AG20443 (cell line): Measurements from ENCODE around the gene MAVS.
A peak's percentile ranks its signal among the peaks of the same experiment; 100 is the strongest.

Experiments
- DNase-seq: peaks from one replicate; pipeline ENCODE4 v3.0.0; 2012; ENCODE audit warnings: low spot score, mixed read lengths

The MAVS gene

GRCh38 chr20:3911956-3912355, 65.3 kb downstream of the MAVS start:
- no peak for DNase-seq

DNA sequence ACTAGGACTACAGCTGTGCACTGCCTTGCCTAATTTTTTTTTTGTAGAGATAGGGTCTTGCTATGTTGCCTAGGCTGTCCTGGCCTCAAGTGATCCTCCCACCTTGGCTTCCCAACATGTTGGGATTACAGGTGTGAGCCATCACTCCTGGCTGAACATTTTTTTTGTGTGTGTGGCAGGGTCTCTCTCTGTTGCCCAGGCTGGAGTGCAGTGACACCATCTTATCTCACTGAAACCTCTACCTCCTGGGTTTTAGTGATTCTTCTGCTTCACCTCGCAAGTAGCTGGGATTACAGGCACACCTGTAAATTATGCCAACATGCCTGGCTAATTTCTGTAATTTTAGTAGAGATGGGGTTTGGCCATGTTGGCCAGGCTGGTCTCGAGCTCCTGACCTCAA, 67.8 kb downstream of the MAVS start:
- DNase-seq, result no peak

DNA sequence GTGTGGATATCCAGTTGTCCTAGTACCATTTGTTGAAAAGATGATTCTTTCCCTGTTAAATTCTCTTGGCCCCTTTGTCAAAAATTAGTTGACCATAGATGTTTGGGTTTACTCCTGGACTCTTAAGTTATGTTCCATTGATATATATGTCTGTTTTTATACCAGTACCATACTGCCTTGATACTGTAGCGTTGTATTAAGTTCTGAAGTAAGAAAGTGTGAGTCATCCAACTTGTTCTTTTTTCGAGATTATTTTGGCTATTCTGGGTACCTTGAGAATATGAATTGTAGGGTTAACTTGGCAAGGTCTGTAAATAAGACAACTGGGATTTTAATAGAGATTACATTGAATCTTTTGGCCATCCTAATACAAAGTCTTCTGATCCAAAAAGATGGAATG, 69.1 kb downstream of the MAVS start:
- DNase-seq, result no peak

DNA sequence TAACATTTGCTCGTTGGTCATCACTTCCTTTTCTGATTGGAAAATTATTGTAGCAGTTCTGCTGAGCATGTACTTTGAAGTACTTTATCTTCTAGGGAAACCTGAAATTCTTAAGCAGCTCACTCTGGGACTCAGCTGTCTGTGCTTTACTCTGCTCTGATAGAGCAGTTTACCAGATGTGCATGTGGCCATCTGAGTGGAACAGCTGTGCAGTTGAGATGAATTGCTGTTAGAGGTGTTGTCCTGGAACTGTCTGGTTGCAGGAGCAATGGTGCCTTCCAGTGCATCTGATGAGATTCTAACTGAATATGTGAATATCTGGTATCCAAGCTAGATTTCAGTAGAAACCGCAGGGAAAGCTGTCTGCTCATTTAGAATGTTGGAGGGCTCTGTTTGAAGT, 69.7 kb downstream of the MAVS start:
- no peak for DNase-seq

GRCh38 chr20:3919352-3919751, 72.7 kb downstream of the MAVS start:
- DNase-seq, result peak; percentile 38

DNA sequence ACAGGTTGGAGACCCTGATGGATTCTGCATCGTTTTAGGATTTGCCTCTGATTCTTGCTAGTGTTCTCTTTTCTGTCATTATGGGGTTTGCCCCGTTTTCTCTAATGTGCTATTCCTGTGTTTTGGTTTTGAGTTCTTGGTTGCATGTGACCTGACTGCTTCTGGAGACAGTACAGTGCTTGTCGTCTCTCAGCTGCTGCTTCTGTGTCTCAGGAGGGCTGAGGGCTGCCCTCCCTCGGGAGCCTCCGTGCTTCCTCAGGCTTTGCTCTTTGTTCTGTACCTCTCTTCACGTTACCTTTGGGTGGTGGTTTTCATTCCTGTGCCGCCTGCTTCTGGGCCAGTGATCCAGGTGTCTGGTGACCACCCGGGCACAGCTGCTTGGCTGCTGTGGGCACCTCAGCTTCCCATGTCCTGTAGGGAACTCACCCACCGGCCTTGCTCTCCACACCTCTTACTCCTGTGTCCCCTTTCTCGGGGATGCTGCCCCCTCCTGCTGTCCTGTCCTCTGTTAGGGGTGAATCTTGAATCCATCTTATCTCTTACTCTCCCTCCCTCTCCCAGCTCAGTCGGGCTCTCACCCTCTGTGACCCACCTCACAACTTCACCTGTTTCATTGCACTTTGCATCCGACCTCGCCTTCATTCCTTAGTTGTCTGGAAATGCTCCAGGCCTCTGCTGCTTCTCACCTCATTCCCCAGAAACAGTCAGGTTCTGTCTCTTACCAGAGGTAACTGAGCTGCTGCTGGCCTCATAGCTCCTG, 75.8 kb downstream of the MAVS start:
- no peak for DNase-seq

- DNase-seq, result no peak
Measured at GRCh38 chr20:3922983-3923339, 76.3 kb downstream of the MAVS start.

GRCh38 chr20:3923818-3924217, 77.2 kb downstream of the MAVS start:
- peak; percentile 39 for DNase-seq

- DNase-seq, result peak; percentile 14
Measured at GRCh38 chr20:3924304-3925112, 77.9 kb downstream of the MAVS start.

- no peak for DNase-seq
Measured at GRCh38 chr20:3925113-3925695, 78.6 kb downstream of the MAVS start.
